ENCODE measurements around the gene FNIP1.

DNA sequence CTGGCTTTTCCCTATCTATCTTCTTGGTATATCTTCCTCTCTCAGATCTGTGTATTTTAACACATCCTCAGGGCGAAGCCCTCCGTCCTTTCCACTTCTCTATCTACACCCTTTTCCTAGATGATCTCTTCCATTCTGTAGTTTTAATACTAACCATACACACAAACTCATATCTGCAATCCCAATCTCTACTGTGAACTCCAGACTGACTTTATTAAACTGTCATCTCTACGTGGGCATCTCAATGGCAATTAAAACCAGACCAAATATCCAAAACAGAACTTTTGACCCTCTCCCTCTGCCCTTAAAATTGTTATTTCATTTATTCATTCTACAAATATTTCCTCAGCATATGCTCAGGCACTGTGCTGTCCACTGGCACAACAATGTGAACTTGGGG is 7.1 kb downstream of the FNIP1 start:
- no peak for TF ChIP-seq EZH2 (IDR thresholded peaks at IDR 0.05; ENCODE audit: insufficient read depth, poor library complexity, severe bottlenecking)
- TF ChIP-seq EZH2phosphoT487 (IDR thresholded peaks at IDR 0.05; ENCODE audit: insufficient read depth, low read depth) = no peak

Measured in GM23248 (cell line).